ENCODE data around the gene PMM2.

DNA sequence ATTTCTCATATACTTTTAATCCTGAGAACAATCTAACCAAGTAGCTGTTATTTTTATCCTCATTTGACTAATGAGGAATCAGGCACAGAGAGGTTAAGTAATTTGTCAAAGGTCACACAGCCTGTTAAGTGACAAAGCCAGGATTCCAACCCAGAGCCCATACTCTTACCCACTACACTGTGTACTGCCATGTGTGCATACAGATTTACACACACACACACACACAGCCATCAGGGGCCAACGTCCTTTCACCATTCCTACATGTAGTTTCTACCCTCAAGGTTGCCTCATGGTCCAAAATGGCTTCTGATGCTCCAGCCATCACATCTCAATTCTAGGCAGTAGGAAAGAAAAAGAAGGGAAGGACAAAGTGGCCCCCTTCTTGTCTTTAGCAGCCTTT, 22.3 kb upstream of the PMM2 start:
- TF ChIP-seq, protein P1, sequence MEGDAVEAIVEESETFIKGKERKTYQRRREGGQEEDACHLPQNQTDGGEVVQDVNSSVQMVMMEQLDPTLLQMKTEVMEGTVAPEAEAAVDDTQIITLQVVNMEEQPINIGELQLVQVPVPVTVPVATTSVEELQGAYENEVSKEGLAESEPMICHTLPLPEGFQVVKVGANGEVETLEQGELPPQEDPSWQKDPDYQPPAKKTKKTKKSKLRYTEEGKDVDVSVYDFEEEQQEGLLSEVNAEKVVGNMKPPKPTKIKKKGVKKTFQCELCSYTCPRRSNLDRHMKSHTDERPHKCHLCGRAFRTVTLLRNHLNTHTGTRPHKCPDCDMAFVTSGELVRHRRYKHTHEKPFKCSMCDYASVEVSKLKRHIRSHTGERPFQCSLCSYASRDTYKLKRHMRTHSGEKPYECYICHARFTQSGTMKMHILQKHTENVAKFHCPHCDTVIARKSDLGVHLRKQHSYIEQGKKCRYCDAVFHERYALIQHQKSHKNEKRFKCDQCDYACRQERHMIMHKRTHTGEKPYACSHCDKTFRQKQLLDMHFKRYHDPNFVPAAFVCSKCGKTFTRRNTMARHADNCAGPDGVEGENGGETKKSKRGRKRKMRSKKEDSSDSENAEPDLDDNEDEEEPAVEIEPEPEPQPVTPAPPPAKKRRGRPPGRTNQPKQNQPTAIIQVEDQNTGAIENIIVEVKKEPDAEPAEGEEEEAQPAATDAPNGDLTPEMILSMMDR (IDR thresholded peaks at IDR 0.05; ENCODE audit: borderline replicate concordance, extremely low read depth, low read length, poor library complexity, severe bottlenecking), result no peak
- TF ChIP-seq EZH2 (IDR thresholded peaks at IDR 0.05; ENCODE audit: borderline replicate concordance, low read depth, low read length, severe bottlenecking), result no peak
